ENCODE data around the gene IGSF3. TPM values are rescaled to one million over a fixed set of nuclear protein-coding genes. Genes with fewer than 3 reads are reported as not detected.

Gene IGSF3
- total RNA-seq, 1 donor from 2014 or later, result 0.84 TPM

DNA sequence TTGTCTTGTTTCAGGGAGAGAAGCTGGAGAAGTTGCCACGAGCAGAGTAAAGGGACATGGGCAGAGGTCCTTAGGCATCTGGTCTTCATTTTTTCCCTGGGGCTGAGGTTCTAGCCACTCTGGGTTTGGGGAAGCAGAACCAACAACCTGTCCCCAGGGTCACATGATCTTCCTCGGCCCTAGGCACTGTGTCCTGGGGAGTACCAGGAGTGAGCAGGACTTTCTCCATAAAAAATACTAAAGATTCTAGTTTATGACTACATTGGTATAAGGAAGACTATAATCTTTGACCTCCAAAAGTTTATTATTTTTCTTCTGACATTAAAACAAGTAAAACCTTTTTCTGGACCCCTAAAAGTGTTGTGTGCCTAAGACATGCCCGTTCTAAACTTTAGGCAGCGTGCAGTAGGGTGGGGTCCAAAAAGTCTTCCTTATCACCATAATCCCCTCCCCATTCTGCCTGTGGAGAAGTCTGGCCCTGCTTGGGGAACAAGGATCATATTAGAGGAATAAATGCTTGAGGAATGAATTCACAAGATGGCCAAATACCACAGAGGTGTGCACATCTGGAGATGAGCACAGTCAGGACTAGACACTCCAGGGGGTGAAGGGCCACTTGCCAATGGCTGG, 19.3 kb upstream of the IGSF3 start:
- no peak for DNase-seq (ENCODE audit: low spot score)

DNA sequence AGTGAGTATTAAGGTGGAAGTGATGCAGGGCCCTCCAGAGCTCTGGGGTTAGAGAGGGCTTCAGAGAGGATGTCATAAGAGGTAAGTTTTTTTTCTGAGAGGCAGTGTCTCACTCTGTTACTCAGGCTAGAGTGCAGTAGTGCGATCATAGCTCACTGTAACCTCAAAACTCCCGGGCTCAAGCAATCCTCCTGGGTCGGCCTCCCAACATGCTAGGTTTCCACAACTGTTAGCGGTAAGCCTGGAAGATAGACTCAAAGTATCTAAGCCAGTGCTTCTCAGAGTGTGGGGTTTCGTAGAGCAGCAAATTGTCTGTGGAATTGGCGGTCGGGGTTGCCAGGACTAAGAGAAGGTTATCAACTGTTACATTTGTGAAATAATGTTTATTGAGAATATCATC, 18.6 kb upstream of the IGSF3 start:
- no peak for DNase-seq (ENCODE audit: low spot score)

DNA sequence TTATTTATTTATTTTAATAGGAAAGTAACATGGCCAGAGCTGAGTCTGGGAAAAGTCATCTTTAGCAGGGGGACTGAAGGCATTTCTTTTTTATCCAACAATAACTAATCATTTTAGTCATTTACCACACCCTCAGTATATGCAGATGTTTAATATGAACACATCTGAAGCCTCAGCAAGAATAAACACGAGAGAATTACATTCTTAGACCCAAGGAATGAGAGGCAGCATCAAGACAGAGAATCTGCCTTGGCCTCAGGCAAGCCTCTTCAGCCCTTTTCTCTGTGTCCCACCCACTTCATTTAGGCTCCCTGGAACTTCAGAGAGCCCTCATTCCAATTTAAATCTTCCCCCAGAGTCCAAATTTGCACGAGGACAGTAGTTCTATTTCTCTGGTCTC, 17.0 kb upstream of the IGSF3 start:
- no peak for DNase-seq (ENCODE audit: low spot score)

DNA sequence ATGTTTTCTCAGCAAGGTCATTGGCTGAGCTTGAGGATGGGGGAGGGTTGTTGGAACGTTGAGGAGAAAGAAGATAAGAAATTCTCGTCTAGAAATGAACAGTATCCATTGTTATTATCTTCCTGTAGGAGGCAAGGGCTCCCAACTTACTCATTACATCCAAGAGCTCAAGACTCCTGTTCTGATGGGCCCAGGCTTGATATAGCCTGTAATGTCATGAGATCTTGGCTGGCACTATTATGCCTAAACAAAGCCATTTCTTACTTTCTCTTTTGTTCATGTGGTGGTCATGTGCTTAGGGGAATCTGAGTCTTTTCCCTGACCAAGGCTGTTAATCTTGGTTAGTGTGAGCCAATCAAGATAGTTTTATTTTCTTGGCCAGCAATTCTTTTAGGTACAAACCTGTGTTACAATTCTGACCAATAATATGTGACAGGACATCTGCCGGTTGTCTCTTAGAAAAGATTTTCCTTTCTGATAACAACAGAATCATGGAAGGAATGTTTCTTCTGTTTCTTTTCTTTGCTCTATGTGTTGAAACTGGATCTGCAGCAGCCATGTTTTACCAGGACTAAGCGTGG, 15.2 kb upstream of the IGSF3 start:
- no peak for DNase-seq (ENCODE audit: low spot score)

DNA sequence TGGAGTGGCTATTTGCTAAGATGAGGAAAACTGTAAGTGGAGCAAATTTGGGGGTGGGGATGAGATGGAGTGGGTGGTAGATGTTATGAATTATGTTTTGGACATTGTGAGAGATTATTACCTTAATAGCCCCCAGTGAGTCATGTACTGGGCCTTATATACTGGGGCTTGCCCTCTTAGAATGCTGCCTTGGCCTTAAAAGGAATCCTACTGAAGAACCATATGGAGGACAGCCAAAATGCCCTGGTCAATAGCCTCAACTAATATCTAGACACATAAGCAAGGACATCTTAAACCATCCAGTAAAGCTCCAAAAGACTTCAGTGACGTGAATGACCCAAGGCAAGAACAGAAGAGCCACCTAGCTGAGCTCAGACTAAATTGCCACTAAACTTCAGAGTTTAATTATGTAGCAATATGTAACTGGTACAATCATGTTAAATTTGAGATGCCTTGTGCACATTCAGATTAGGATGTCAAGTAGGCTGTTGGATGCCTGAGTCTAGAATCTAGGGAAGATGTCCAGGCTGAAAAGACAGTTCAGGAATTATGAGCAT, 13.9 kb upstream of the IGSF3 start:
- DNase-seq (ENCODE audit: low spot score), result no peak

DNA sequence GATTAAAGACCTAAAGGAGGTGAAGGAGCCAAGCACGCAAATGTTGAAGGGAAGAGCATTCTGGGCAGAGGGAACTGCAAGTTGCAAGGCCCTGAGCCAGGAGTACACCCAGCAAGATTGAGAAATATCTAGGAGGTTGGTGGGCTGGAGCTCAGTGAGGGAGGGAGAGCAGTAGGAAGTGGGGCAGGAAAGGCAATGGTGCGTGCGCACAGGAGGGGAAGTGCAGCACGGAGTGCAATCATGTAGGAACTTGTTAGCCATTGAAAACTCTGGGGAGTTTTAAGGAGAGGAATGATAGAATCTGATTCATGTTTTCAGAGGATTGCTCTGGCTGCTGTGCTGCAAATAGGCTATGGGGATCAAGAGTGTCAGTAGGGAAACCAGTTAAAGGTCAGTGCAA, 13.2 kb upstream of the IGSF3 start:
- DNase-seq (ENCODE audit: low spot score), result no peak

DNA sequence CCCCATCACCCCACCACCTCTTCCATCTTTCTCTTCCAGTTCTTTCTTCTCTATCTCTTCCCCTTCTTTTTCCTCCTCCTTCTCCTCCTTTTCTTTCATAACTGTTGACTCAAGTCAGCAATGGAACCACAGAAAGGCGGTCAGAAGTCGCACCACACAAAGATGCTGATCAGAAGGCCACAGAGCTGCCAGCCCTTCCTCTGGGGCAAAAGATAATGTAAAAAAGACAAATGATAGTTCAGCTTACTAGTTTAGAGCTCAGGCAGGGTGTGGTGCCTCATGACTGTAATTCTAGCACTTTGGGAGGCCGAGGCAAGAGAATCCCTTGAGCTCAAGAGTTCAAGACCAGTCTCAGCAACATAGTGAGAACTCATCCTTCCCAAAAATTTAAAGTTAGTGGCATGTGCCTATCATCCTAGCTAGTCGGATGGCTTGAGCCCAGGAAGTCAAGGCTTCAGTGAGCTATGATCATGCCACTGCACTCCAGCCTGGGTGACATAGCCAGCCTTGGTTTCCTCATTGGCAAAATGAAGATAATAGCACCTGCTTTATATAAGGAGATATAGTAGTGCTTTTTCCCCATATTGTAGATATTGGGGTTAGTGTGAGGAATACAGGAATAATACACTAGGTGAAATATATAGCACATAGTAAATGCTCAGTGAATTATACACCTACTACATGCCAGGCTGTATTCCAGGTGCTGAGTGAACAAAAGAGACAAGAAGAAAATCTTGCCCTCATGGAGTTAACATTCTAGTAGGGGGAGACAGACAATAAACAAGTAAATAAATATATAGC, 12.5 kb upstream of the IGSF3 start:
- DNase-seq (ENCODE audit: low spot score), result no peak

DNA sequence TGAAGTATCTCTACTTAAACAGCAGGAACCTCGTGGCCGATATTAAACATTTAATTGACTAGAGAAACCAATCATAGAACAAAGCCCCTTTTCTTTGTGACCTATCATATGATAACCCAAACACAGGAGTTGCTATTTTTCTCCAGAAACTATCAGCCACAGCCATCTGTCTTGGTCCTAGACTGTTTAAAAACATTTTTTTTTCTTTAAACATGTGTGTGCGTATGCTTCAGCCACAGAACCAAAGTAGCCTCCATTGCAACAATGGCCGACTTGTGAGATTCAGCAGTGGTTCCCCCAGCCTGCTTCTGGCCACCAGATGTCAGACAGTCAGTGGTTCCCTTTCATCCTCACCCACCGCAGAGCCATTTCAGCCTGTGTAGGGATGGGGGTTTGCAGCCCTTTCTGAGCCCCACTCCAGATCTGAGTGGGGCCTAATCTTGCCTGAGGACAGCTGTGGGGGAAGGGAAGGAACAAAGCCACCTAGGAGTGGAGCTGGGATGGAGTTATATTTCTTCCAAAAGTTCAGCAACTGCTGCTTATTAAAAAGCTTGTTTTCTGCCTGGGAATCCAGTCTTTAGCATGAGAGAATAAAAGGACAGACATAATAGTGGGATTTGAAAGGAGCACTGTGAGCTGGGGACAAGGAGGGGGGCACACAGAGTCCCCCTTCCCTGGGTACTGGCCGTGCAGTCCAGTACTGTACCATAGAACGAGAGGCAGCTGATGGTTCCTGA, 11.7 kb upstream of the IGSF3 start:
- DNase-seq (ENCODE audit: low spot score), result no peak

DNA sequence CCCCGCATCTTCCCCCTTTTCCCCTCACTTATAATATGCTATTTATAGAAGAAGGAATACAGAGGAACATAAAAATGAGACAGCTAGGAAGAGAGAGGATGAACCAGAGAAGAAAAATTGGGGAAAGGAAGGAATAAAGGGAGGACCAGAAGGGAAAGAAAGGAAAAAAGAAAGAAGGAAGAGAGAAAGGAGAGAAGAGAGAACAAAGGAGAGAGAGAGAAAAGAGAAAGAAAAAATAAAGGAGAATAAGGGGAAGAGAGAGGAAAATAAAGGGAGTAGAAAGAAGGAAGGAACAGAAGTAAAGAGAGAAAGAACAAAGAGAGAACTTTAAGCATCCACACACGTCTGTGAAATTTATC, 11.2 kb upstream of the IGSF3 start:
- DNase-seq (ENCODE audit: low spot score), result no peak

DNA sequence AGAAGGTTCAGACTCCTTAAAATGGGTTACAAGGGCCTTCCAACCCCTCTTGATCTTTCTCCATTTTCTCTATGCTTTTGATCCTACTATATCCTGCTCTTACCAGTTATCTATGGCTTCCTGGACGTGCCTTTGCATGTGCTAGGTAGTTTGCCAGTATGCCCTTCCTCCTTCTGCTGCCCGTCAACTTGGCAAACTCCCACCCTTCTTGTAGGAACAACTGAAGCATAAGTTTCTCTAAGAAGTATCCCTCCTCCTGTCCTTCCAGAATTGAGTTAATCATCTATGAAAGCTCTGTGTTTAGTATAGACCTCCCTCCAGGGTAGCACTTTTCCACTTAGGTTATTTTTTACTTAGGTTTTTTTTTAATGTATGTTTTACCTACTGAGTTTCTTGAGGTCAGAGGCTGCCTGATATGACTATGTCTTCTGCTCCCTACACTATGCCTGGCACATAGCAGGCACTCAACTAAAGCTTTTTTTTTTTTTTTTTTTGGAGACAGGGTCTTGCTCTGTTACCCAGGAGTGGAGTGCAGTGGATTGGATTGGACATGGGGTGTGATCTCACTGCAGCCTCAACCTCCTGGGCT, 10.0 kb upstream of the IGSF3 start:
- DNase-seq (ENCODE audit: low spot score), result no peak

DNA sequence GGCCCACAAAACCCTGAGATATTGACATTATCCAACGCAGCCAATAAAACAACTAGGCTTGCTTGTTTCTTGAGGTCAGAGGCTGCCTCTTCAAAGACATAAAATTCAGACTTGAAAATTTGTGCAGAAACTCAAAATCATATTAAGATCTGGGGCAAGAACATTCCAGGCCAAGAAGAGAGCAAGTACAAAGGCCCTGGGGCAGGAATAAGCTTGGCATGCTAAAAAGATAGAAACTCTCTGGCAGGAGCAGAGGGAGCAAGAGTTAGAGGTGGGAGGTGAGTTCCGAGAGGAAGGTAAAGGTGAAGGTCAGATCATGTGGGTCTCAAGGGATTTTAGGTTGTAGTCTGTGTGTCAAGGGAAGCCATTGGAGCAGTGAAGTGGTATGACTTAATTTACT, 8.8 kb upstream of the IGSF3 start:
- no peak for DNase-seq (ENCODE audit: low spot score)

DNA sequence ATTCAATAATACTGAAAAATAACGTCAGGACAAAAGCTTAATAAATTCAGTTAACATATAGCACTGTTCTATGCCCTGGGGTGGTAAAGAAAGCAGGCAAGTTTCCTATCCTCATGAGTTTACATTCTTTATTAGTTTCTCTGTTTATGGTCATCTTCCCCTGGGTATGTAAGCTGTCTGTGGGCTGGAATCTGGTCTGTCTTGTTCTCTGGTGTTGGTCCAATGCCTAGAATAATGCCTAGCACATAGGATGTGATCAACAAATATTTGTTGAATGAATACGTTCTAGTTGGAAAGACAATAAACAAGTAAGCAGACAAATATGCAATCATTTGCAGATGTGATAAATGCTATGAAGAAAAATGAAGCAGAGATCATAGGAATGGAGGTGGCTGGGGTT, 7.2 kb upstream of the IGSF3 start:
- no peak for DNase-seq (ENCODE audit: low spot score)

DNA sequence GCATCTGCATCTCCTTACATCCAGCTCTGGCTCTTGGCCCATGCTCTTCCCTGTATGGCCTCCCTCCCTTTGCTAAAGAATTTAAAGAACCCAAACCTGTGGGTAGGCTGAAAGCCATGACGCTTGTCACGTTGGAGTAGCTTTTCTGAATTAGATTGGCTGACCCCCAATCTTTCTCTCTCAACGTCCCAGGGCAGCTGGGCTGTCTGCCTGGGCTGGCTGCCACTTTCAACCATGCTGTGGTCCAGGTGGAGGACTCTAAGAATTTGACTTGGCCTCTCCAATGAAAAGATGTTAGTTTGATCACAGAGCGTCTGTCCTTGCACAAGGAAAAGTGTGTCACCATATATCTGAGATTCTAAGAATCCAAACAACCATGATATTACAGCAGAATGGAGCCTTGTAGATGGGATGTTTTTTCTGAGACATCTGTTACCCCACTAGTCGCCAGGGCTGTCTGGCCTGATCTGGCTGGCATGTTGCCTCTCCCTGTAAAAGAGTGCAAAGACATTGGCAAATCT, 6.5 kb upstream of the IGSF3 start:
- DNase-seq (ENCODE audit: low spot score), result no peak

DNA sequence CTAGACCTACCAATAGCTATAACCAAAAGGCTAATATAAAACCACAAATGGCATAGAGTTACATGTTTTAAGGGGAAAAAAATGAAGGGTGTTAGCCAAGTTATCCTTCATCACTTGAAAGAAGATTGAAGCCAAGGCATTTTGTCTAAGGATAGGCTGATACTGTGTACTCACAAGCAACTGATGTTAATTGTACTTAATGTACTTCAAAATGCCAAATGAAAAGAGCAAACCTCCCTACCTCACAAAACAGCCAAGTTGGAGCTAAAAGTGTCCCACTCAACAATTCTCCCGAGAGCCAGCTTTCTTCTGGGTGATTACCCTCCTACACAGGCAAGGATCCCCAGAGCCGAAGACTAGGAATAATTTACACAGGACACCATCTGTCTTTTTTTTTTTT, 4.4 kb upstream of the IGSF3 start:
- no peak for DNase-seq (ENCODE audit: low spot score)

DNA sequence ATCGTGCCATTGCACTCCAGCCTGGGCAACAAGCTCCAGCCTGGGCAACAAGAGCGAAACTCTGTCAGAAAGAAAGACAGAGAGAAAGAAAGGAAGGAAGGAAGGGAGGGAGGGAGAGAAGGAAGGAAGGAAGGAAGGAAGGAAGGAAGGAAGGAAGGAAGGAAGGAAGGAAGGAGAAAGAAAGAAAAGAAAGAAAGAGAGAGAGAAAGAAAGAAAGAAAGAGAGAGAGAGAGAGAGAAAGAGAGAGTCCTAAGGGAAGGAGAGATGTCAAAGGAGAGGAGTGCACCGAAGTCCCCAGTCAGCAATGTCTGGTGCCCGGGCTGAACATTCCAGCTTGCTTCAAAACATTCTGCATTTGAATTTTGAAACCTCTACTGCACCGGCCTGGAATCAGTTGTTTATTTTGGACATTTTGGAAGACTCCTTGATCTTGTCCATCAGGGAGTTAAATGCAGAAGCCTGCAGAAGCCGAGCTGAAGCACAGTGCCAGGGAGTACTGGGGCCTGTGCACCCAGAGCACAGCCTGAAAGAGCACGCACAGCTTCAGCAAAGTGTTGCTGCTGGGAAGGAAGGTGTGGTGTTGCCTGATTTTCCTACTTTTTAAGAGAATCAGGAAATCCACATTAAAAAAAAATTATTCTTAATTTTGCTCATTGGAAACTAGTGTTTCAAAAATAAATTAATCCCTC, 3.7 kb upstream of the IGSF3 start:
- DNase-seq (ENCODE audit: low spot score), result no peak

DNA sequence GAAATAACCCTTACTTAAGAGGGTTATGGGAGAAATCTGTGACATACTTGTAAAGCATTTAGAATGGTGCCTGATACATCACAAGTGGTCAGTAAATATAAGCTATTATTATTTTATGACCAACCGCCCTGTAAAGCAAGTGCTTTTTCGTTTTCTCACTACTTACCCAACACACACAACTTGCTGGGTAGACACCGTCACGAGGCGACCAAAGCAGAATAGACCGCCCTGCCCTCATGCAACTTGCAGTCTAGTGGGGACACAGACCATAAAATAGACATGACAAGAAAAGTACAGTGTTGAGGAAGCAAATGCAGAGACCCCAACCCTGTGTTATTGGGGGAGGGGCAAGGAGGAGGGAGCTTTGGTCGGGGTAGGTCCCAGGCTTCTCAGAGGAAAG, 744 bp upstream of the IGSF3 start:
- no peak for DNase-seq (ENCODE audit: low spot score)

DNA sequence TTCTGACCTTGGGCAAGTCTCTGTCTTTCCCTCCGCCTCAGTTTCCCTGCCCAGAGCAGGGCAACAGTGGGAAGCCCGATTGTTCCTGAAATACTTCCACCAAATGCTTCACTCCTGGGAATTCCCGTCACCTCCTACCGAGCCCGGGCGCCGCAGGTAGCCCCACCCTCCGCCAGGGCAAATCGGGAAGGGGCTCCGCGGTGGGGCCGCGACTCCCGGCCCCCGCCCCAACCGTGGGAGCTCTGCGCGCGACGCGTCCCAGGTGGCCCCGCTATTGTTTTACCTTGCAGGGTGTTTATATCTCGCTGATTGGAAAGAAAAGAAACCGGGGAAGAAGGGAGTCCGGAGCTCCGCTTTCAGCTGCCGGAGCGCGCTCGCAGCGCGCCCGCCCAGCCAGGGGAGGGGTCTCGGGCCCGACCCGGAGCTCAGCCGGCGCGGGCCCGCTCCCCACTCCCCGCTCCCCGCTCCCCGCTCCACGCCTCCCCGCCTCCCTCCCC, 407 bp downstream of the IGSF3 start:
- no peak for DNase-seq (ENCODE audit: low spot score)

DNA sequence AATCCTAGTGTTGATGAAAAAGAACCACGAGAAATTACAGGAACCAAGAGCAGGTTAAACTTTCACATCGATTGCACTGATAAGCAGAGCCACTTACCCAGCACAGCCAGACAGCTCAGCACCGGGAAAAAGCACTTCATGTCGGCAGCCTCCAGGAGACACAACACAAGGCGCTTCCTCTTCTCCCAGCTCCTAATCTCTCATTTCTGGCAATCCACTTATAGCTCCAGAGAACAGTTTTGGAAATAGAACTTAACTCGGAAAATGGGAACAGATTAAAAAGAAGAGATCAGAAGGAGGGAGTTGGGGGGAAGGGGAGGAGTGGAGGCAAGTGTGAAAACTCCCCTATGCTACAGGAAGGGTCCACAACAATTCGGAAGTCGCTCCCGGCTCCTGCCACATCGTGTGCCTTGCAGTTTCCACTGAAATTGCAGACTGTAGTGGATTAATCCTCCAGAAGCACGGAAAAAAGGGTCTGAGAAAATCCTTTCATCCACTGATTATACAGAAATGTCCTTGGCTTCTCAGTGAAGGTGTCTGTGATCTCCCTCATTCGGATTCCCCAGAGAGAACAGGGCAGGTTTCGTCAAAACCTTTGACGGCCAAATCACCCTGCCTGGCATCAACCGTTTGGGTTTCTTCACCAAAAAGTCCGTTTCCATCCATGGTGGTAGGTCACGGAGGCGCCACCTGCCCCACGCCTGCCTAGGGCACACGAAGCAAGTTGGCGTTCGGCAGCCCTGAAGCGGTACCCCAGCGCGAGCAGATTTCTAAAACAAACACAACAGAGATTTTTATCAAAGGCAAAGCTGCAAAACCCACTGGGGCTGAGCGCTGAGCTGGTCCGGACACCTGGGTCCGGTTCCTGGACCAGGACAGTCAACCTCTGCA, 1.1 kb downstream of the IGSF3 start:
- DNase-seq (ENCODE audit: low spot score), result no peak

DNA sequence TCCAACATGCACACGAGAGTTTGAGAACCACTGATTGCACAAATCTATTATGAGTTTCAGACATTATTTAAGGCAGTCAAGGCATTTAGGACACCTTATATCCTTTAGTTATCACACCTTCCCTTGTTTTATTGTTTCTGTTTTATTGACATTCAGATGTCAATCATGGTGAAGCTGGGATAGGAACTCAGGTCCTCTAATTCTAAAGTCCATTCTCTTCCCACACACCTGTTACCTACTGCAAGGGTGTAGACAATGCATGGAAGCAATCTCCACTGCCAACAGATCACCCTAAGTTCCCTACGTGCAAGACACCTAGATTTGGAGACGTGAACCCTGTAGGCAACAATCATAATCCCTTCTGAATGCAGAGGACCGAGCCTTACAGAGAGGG, 2.6 kb downstream of the IGSF3 start:
- no peak for DNase-seq (ENCODE audit: low spot score)

Data from mesenteric fat pad (tissue), 1 donor.